HEK293T (cell line): ENCODE measurements around the gene VAX1.

Source experiments
- ARNT ChIP-seq: fragments of 450-650 bp; IDR thresholded peaks from 2 replicates; pipeline ENCODE4 v1.6.1; 2017; ENCODE audit warnings: mild to moderate bottlenecking
- BHLHE40 ChIP-seq: fragments of 450-650 bp; IDR thresholded peaks from 2 replicates; pipeline ENCODE4 v1.6.1; 2016; ENCODE audit warnings: mild to moderate bottlenecking, moderate library complexity, borderline replicate concordance
- TARDBP ChIP-seq: fragments of 450-650 bp; IDR thresholded peaks from 2 replicates; pipeline ENCODE4 v1.6.1; 2016

- TF ChIP-seq ARNT (no peak), TARDBP (no peak), BHLHE40 (no peak)
Observed at GRCh38 chr10:117174439-117175214, 36.6 kb upstream of the VAX1 start.
